Adrenal gland (tissue), 12 donors: ENCODE measurements around the gene TM9SF4. TPM values are rescaled to one million over a fixed set of nuclear protein-coding genes. Genes with fewer than 3 reads are reported as not detected.

Experiments
- DNase-seq, 7 donors: peaks; one replicate each; pipeline ENCODE4 v3.0.0-alpha.2; 2019 to 2020
- H3K27ac ChIP-seq, 5 donors: fragments of 200-600 bp; sonication (generic) in 4 of 5; 1 replicate in 3 of 5; 2 replicates in 2 of 5; pipeline versions ENCODE4 v1.5.1 to v1.8.0; 2016 to 2020; ENCODE audit warnings: mild to moderate bottlenecking in 1 of 5
- H3K27me3 ChIP-seq: fragments of 200-600 bp; 2 replicates; pipeline ENCODE4 v1.8.0; 2021
- H3K36me3 ChIP-seq, 2 donors: fragments of 200-600 bp; replicated peaks in 1 of 2; 1 replicate in 1 of 2; 2 replicates in 1 of 2; pipeline versions ENCODE4 v1.5.1 to v1.8.0; 2018 to 2022
- H3K4me1 ChIP-seq, 2 donors: fragments of 200-600 bp; replicated peaks in 1 of 2; 1 replicate in 1 of 2; 2 replicates in 1 of 2; pipeline versions ENCODE4 v1.5.1 to v1.8.0; 2018 to 2021
- H3K4me3 ChIP-seq, 4 donors: fragments of 200-600 bp; sonication (generic) in 3 of 4; one replicate each; pipeline ENCODE4 v1.5.1; 2016 to 2018
- H3K9me3 ChIP-seq, 3 donors: fragments of 200-600 bp; sonication (generic) in 1 of 3; replicated peaks in 1 of 3; 1 replicate in 2 of 3; 2 replicates in 1 of 3; pipeline versions ENCODE4 v1.5.1 to v1.8.0; 2016 to 2021
- POLR2A ChIP-seq, 2 donors: fragments of 450-650 bp; IDR thresholded peaks; one replicate each; pipeline ENCODE4 v1.6.1; 2017; ENCODE audit warnings: antibody characterized with exemption in 2 of 2, mild to moderate bottlenecking in 2 of 2, moderate library complexity in 1 of 2
- WGBS, 4 donors: extraction: QIAGEN DNeasy Blood & Tissue Kit in 2 of 4; methylation state at CpG; one replicate each; pipeline versions ENCODE4 v1.1.5 to v1.1.7; 2013 to 2017; 5-methylcytosine and 5-hydroxymethylcytosine counted together
- intact Hi-C, 2 donors: fragments of 100-400 bp; cut with DNase I; formaldehyde crosslinking; loops; one replicate each; pipeline versions ENCODE4 v1.14.1 to v1.15.0; 2022 to 2023
- polyA plus RNA-seq, 3 donors: library from polyadenylated mRNA; stranded (reverse); fragments of 200-250 nt in 2 of 3; fragments of 350-450 nt in 1 of 3; fragmentation: Illumina TruSeq in 1 of 3; extraction: RNeasy Lipid Tissue Mini Kit (QIAGEN cat#74804) in 1 of 3; gene quantifications; one replicate each; pipeline ENCODE4 v1.2.3, GENCODE V29; 2013 to 2014
- total RNA-seq, 9 donors: library from RNA; depleted of rRNA in 4 of 9; stranded (reverse); fragments of >200 nt in 4 of 9; fragments of 120-200 nt in 1 of 9; fragmentation: NEBNext Ultra II Directional in 1 of 9; extraction: Animal tissue kit (Norgen Biotek cat#: 25700) in 1 of 9; gene quantifications; one replicate each; pipeline versions ENCODE4 v1.1.0 to v1.2.4, GENCODE V29; 2013 to 2023
- TF ChIP-seq, protein P1 (sequence below), 6 experiments: fragments of 450-650 bp in 4 of 6; fragments of 200-600 bp in 2 of 6; sonication (generic) in 1 of 6; IDR thresholded peaks; 1 replicate in 5 of 6; 2 replicates in 1 of 6; pipeline versions ENCODE4 v1.5.1 to v1.8.0; 2016 to 2021; ENCODE audit warnings: antibody characterized with exemption in 6 of 6, mild to moderate bottlenecking in 2 of 6, moderate library complexity in 1 of 6
- donor health status: healthy with polysubstance abuse.
- donor health status: Bipolar disorder and iron deficiency.
- donor health status: DM: yes; HTN: yes; CAD: no.
- donor health status: DM: no; HTN: no; CAD: no.
- donor health status: DM: no; HTN: no; CAD: no.
- donor health status: DM: yes; HTN: yes; CAD: no.

TM9SF4 gene
- total and polyA plus RNA-seq, 12 donors, result 23.2 to 61.0 (median 46.1) TPM

DNA sequence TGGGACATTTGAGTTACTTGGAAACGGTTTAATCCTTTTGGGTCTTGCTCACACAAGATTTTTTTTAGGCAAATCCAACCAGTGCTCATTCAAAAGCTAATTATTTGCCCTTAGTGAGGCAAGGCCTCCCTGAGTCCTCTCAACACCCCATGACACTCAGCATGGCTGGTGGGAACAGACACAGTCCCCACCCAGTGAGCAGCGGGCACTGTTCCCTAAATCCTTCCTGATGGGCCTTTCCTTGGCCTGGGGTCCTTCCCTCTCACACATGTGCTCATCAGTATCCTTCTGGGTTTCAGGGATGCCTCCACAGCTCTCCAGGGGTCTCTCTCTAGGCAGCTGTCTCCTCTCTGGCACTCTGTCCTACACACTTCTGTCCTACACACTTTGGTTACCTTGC lies 70.0 kb downstream of the TM9SF4 start:
- TF ChIP-seq POLR2A (IDR thresholded peaks at IDR 0.05), result no peak
- TF ChIP-seq, protein P1, sequence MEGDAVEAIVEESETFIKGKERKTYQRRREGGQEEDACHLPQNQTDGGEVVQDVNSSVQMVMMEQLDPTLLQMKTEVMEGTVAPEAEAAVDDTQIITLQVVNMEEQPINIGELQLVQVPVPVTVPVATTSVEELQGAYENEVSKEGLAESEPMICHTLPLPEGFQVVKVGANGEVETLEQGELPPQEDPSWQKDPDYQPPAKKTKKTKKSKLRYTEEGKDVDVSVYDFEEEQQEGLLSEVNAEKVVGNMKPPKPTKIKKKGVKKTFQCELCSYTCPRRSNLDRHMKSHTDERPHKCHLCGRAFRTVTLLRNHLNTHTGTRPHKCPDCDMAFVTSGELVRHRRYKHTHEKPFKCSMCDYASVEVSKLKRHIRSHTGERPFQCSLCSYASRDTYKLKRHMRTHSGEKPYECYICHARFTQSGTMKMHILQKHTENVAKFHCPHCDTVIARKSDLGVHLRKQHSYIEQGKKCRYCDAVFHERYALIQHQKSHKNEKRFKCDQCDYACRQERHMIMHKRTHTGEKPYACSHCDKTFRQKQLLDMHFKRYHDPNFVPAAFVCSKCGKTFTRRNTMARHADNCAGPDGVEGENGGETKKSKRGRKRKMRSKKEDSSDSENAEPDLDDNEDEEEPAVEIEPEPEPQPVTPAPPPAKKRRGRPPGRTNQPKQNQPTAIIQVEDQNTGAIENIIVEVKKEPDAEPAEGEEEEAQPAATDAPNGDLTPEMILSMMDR (IDR thresholded peaks at IDR 0.05), result no peak
- no peak overlapping the region for H3K4me3 ChIP-seq
- intact Hi-C loops, result no loop called here
- 89 to 96% (median 93%) methylated on average over 2 of the region's 2 CpGs for WGBS, 4 donors
- H3K9me3 ChIP-seq, result no peaks in the 10 kb centered on the region
- DNase-seq, result peak in 1 of 7 donors; percentile 14
- no peaks in the 10 kb centered on the region for H3K27me3 ChIP-seq
- no peaks in the 10 kb centered on the region for H3K4me1 ChIP-seq
- H3K27ac ChIP-seq, result no peak overlapping the region
- H3K36me3 ChIP-seq, result no peaks in the 10 kb centered on the region

DNA sequence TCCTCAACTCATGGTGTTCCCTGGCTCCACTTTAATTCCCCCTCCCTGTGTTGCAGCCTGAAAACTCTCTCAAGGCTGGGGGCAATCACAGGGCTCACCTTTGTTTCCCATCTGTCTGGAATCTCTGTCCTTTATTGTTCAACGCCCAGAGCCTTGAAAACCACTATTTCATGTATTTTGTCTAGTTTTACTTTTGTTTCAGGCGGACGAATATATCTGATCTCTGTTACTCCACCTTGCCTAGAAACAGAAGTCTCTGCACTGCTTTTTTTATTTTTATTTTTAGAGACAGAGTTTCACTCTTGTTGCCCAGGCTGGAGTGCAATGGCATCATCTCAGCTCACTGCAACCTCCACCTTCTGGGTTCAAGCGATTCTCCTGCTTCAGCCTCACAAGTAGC lies 70.4 kb downstream of the TM9SF4 start:
- H3K4me3 ChIP-seq, result no peak overlapping the region
- no peaks in the 10 kb centered on the region for H3K9me3 ChIP-seq
- 87 to 93% (median 89%) methylated on average over 4 of the region's 4 CpGs for WGBS, 4 donors
- intact Hi-C loops, result no loop called here
- H3K27me3 ChIP-seq, result no peaks in the 10 kb centered on the region
- no peaks in the 10 kb centered on the region for H3K4me1 ChIP-seq
- TF ChIP-seq, protein P1 (IDR thresholded peaks at IDR 0.05), result no peak
- no peak for TF ChIP-seq POLR2A (IDR thresholded peaks at IDR 0.05)
- H3K36me3 ChIP-seq, result no peaks in the 10 kb centered on the region
- H3K27ac ChIP-seq, result no peak overlapping the region
- DNase-seq, result no peak

DNA sequence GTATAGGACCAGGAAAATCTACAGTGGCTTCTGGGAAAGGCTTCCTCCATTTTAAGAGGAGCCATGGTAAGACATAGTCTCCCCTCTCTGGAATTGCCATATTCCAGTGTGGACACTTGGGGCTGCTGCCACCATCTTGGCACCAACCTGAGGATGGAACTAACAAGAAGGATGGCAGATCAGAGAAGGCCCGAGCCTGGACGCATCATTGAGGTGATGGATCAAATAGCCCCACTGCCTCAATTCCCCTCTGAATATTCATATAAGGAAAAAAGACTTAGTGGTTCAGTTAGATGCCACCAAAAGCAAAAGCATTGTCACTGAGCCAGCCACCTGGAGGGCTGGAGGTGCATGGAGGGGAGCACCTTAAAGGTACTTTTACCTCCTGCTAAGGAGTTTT lies 72.1 kb downstream of the TM9SF4 start:
- H3K27ac ChIP-seq, result no peak overlapping the region
- H3K4me3 ChIP-seq, result no peak overlapping the region
- intact Hi-C loops, result no loop called here
- no peaks in the 10 kb centered on the region for H3K9me3 ChIP-seq
- WGBS, 4 donors, result 93 to 98% (median 95%) methylated on average over 2 of the region's 2 CpGs
- peak in 1 of 7 donors; percentile 33 for DNase-seq
- no peaks in the 10 kb centered on the region for H3K4me1 ChIP-seq
- no peaks in the 10 kb centered on the region for H3K27me3 ChIP-seq
- H3K36me3 ChIP-seq, result no peaks in the 10 kb centered on the region
- no peak for TF ChIP-seq POLR2A (IDR thresholded peaks at IDR 0.05)
- TF ChIP-seq, protein P1 (IDR thresholded peaks at IDR 0.05), result no peak

DNA sequence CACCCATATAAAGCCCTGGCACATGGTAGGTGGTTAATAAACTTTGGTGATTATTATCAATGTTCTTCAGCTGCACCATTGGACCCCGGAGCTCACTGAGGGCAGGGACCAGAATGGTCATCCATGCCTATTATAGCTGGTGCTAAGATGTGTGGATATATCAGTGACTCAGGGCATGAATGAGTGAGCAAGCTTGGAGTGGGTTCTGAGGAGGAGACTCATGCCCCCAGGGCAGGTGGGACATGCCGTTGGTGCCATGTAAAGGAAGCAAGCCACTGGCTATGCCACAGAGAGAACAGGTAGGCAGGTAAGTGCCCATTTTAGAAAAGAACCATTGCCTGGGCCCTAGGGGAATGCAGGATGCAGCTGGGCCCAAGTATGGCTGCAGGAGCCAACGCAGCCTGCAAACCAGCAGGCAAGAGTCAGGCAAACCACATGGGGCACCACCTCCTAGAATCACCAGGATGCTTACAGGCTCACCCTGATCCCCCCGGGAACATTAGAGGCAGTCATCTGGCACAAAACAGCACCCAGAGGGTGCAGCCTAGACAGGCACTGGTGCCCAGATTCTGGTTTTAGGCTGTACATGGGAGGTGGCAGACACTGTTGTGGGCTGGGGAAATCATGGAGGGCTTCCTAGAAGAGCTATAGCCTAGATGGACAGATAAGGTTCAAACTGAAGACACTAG lies 74.6 kb downstream of the TM9SF4 start:
- Histone ChIP-seq H3K27ac (no peak overlapping the region), H3K4me3 (no peak overlapping the region), H3K27me3 (no peaks in the 10 kb centered on the region), H3K9me3 (no peaks in the 10 kb centered on the region), H3K4me1 (peaks cover 0 to 4% of the 10 kb centered on the region in 2 donors), H3K36me3 (no peaks in the 10 kb centered on the region)
- peak in 1 of 7 donors; percentile 20 for DNase-seq
- intact Hi-C loops, result no loop called here
- 87 to 100% (median 96%) methylated on average over 2 to 4 of the region's 4 CpGs for WGBS, 4 donors
- TF ChIP-seq, protein P1 (IDR thresholded peaks at IDR 0.05), result no peak
- no peak for TF ChIP-seq POLR2A (IDR thresholded peaks at IDR 0.05)
